ENCODE results near the gene CBX1.

DNA sequence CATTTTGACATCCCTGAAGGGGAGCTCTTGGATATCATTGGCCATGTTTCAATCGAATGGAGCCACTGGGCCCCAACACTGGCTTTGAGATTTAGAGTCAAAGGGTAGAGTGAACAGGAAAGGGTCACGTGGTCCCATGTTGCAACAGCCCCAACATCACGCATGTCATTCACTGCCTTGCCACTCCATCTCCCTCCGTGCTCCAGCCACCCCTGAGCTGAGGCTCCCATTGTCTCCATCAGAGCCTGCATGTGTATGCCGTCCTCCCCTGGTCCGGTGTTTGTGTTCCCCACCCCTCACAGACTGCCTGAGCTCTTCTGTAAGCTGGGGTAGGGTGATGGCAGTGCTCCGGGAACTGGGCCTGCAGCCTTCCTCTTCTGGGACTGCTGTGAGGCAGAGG lies 41.0 kb downstream of the CBX1 start:
- no peak for TF ChIP-seq EP300 (IDR thresholded peaks at IDR 0.05)
- TF ChIP-seq, protein P1, sequence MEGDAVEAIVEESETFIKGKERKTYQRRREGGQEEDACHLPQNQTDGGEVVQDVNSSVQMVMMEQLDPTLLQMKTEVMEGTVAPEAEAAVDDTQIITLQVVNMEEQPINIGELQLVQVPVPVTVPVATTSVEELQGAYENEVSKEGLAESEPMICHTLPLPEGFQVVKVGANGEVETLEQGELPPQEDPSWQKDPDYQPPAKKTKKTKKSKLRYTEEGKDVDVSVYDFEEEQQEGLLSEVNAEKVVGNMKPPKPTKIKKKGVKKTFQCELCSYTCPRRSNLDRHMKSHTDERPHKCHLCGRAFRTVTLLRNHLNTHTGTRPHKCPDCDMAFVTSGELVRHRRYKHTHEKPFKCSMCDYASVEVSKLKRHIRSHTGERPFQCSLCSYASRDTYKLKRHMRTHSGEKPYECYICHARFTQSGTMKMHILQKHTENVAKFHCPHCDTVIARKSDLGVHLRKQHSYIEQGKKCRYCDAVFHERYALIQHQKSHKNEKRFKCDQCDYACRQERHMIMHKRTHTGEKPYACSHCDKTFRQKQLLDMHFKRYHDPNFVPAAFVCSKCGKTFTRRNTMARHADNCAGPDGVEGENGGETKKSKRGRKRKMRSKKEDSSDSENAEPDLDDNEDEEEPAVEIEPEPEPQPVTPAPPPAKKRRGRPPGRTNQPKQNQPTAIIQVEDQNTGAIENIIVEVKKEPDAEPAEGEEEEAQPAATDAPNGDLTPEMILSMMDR (IDR thresholded peaks at IDR 0.05): no peak
